Measurements from ENCODE around the gene CASZ1.

DNA sequence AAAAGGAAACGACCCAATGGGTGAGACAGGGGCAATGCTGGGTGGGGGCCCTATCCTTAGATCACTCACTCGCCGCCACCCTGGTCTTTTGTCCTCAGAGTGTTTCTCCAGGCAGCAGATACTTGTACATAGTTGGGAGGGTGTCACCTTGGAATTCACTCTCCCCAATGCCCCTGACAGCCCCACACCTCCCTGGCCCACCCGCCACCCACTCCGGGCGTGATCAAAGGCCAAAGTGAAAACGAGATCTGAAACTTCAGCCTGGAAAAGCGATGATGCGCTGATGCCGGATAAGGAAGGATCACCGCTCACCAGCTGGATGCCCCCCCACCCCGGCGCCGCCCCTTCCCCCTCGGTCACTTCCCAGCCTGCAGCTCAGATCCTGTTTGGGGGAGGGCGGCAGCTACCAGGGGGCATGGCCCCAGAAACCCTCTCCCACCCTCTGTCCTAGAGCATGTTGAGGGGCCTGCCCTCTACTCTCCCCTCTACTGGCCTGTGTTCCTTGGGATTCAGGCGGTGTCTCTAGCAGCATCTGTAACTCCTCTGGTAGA, 33.6 kb upstream of the CASZ1 start:
- TF ChIP-seq, protein P1, sequence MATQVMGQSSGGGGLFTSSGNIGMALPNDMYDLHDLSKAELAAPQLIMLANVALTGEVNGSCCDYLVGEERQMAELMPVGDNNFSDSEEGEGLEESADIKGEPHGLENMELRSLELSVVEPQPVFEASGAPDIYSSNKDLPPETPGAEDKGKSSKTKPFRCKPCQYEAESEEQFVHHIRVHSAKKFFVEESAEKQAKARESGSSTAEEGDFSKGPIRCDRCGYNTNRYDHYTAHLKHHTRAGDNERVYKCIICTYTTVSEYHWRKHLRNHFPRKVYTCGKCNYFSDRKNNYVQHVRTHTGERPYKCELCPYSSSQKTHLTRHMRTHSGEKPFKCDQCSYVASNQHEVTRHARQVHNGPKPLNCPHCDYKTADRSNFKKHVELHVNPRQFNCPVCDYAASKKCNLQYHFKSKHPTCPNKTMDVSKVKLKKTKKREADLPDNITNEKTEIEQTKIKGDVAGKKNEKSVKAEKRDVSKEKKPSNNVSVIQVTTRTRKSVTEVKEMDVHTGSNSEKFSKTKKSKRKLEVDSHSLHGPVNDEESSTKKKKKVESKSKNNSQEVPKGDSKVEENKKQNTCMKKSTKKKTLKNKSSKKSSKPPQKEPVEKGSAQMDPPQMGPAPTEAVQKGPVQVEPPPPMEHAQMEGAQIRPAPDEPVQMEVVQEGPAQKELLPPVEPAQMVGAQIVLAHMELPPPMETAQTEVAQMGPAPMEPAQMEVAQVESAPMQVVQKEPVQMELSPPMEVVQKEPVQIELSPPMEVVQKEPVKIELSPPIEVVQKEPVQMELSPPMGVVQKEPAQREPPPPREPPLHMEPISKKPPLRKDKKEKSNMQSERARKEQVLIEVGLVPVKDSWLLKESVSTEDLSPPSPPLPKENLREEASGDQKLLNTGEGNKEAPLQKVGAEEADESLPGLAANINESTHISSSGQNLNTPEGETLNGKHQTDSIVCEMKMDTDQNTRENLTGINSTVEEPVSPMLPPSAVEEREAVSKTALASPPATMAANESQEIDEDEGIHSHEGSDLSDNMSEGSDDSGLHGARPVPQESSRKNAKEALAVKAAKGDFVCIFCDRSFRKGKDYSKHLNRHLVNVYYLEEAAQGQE (IDR thresholded peaks at IDR 0.05; ENCODE audit: insufficient replicate concordance, low read depth), result no peak
- TF ChIP-seq, protein P2, sequence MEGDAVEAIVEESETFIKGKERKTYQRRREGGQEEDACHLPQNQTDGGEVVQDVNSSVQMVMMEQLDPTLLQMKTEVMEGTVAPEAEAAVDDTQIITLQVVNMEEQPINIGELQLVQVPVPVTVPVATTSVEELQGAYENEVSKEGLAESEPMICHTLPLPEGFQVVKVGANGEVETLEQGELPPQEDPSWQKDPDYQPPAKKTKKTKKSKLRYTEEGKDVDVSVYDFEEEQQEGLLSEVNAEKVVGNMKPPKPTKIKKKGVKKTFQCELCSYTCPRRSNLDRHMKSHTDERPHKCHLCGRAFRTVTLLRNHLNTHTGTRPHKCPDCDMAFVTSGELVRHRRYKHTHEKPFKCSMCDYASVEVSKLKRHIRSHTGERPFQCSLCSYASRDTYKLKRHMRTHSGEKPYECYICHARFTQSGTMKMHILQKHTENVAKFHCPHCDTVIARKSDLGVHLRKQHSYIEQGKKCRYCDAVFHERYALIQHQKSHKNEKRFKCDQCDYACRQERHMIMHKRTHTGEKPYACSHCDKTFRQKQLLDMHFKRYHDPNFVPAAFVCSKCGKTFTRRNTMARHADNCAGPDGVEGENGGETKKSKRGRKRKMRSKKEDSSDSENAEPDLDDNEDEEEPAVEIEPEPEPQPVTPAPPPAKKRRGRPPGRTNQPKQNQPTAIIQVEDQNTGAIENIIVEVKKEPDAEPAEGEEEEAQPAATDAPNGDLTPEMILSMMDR (IDR thresholded peaks at IDR 0.05; ENCODE audit: insufficient read depth, low read length), result no peak
- TF ChIP-seq POLR2AphosphoS5 (IDR thresholded peaks at IDR 0.05; ENCODE audit: low read depth), result no peak
- no peak for TF ChIP-seq SPI1 (IDR thresholded peaks at IDR 0.05; ENCODE audit: borderline replicate concordance, low read depth)
